ENCODE measurements around the gene ZNF740. TPM values are rescaled to one million over a fixed set of nuclear protein-coding genes. Genes with fewer than 3 reads are reported as not detected.

ZNF740 gene
- total RNA-seq, 2 donors from 2014 or later: 27.5 to 32.3 TPM

DNA sequence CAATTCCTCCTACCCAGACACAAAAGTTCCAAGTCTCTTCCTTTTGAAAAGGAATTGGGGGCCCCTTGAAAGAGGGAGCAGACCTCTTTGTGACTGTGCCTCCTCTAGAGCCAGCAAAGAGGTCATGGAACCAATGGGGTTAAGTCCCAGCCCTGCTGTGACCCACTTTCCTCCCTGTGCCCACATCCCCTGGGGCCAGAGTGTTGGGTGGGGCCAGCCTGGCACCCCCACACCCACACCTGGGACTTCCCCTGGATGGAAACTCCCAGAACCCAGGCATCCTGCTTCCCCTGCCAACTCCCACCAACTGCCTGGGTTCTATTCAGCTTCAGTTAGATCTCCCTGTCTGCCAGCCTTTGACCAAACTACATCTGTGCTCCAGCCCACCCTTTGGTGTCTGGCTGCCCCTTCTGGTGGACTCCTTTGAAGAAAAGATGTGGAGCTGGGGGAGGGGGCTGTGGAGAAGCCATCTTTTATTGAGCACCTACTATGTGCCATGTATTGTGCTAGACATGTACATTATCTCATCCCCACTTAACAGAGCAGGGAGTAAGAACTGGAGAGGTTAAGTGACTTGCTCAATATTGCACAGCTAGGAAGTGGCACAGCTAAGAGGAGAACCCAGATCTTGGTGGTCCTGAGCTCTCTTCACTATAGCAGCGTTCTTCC lies 56.1 kb downstream of the ZNF740 start:
- H3K27me3 ChIP-seq: no peaks in the 10 kb centered on the region
- peaks cover 19% of the 10 kb centered on the region for H3K4me1 ChIP-seq
- no peak overlapping the region for H3K4me3 ChIP-seq
- H3K9me3 ChIP-seq: no peaks in the 10 kb centered on the region
- intact Hi-C loops (cut with DNase I): no loop called here
- TF ChIP-seq, protein P1, sequence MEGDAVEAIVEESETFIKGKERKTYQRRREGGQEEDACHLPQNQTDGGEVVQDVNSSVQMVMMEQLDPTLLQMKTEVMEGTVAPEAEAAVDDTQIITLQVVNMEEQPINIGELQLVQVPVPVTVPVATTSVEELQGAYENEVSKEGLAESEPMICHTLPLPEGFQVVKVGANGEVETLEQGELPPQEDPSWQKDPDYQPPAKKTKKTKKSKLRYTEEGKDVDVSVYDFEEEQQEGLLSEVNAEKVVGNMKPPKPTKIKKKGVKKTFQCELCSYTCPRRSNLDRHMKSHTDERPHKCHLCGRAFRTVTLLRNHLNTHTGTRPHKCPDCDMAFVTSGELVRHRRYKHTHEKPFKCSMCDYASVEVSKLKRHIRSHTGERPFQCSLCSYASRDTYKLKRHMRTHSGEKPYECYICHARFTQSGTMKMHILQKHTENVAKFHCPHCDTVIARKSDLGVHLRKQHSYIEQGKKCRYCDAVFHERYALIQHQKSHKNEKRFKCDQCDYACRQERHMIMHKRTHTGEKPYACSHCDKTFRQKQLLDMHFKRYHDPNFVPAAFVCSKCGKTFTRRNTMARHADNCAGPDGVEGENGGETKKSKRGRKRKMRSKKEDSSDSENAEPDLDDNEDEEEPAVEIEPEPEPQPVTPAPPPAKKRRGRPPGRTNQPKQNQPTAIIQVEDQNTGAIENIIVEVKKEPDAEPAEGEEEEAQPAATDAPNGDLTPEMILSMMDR (IDR thresholded peaks at IDR 0.05): no peak
- H3K27ac ChIP-seq: no peak overlapping the region
- DNase-seq: no peak
- no peak overlapping the region for H3K9ac ChIP-seq (ENCODE audit: low read depth in 2 of 2, low read length in 2 of 2)
- H3K36me3 ChIP-seq: no peaks in the 10 kb centered on the region

DNA sequence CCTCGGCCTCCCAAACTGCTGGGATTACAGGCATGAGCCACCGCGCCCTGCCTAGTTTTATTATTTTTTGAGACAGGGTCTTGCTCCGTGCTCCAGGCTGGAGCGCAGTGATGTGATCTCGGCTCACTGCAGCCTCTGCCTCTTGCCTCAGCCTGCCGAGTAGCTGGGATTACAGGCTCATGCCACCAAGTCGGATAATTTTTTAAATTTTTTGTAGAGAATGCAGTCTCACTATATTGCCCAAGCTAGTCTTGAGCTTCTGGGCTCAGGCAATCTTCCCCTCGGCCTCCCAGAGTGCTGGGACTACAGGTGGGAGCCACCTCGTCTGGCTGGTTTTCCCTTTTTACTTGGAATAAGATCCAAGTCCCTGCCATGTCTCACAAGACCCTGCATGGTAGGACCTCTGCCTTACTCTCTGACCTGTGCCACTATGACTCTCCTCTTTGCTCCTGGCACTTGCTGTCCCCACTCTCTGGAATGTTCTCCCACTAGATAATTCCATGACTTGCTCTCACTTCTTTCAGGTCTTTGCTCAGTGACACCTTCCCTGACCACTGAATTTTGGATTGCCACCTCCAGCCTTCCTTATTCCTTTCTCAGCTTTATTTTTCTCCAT lies 59.2 kb downstream of the ZNF740 start:
- Histone ChIP-seq H3K36me3 (no peaks in the 10 kb centered on the region), H3K9ac (ENCODE audit: low read depth in 2 of 2, low read length in 2 of 2) (no peak overlapping the region), H3K4me1 (no peaks in the 10 kb centered on the region), H3K27me3 (no peaks in the 10 kb centered on the region), H3K27ac (no peak overlapping the region), H3K4me3 (no peak overlapping the region), H3K9me3 (no peaks in the 10 kb centered on the region)
- DNase-seq: no peak
- TF ChIP-seq, protein P1 (IDR thresholded peaks at IDR 0.05): no peak
- intact Hi-C loops (cut with DNase I): no loop called here

DNA sequence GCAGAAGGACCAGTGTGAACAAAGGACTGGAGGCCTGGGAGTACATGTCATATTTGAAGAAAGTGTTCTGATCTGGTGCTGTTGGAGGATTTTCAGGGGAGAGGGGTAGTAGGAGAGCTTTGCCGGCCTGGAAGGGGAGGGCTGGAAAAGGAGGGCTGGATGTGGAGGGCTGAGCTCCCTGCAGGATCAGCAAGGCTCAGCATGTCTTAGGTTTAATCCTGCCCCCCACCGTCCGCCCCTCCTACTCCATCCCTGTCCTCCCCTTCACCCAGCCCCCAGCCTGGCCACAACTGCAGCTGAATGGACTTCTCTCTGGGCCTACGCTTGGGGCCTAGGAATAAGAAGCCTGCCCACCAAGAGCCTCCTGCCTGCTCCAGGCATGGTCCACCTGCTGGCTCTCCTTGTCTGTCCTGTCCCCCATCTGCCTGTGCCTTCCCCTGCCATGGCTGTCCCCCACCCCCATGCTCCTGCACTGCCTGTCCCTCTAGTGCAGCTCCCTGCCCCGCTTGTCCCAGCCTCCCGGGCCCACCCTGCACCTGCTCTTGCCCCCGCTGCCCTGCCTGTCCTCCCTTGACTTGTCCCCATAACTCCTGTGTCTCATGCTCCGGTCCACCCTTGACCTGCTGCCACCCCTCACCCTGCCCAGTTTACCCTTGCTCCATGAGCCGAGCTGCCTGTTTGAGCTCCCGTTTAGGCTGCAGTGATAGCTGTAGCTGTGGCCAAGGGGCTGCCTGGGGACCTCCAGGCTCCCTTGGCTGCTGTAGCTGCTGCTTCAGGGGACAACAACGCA lies 61.3 kb downstream of the ZNF740 start:
- no peaks in the 10 kb centered on the region for H3K27me3 ChIP-seq
- H3K36me3 ChIP-seq: no peaks in the 10 kb centered on the region
- H3K9ac ChIP-seq (ENCODE audit: low read depth in 2 of 2, low read length in 2 of 2): no peak overlapping the region
- no peak overlapping the region for H3K27ac ChIP-seq
- H3K9me3 ChIP-seq: no peaks in the 10 kb centered on the region
- H3K4me1 ChIP-seq: no peaks in the 10 kb centered on the region
- no peak for DNase-seq
- TF ChIP-seq, protein P1 (IDR thresholded peaks at IDR 0.05): no peak
- H3K4me3 ChIP-seq: no peak overlapping the region
- intact Hi-C loops (cut with DNase I): no loop called here

DNA sequence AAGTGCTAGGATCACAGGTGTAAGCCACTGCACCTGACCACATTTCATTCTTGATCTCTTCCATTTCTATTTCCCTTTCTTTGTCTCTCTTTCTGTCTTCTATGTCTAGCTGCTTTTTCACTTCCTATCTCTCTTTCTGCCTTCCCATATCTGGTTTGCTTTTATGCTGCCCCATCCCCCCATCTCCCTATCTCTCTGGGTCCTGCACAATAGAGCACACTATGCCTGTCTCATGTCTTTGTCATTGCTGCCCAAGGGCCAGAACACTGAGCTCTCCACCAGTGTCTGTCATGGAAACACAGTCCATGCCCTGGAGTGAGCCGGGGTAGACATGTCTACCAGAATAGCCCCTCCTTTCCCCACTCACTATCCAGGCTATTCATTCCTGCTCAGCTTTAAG lies 63.8 kb downstream of the ZNF740 start:
- TF ChIP-seq, protein P1 (IDR thresholded peaks at IDR 0.05): no peak
- Histone ChIP-seq H3K4me3 (no peak overlapping the region), H3K36me3 (no peaks in the 10 kb centered on the region), H3K27ac (no peak overlapping the region), H3K9ac (ENCODE audit: low read depth in 2 of 2, low read length in 2 of 2) (no peak overlapping the region), H3K9me3 (no peaks in the 10 kb centered on the region), H3K27me3 (no peaks in the 10 kb centered on the region), H3K4me1 (no peaks in the 10 kb centered on the region)
- DNase-seq: no peak
- intact Hi-C loops (cut with DNase I): no loop called here

Other genes with a start within 250 kb of the ZNF740 start
- 1,000 to 10,000 TPM; 1,068 to 1,487 TPM for gene KRT18, start 231.6 kb upstream of the ZNF740 start, total RNA-seq
- 100 to 1,000 TPM; 398 to 455 TPM for gene EIF4B, start 174.3 kb upstream of the ZNF740 start, total RNA-seq
- gene TNS2, start 130.7 kb upstream of the ZNF740 start, total RNA-seq: 10 to 100 TPM; 26.0 to 27.1 TPM
- gene SPRYD3, start 101.3 kb upstream of the ZNF740 start, total RNA-seq: 10 to 100 TPM; 32.5 to 35.0 TPM
- 10 to 100 TPM in 1 of 2 donors, 1 to 10 TPM in 1; 7.2 to 14.6 TPM for gene IGFBP6, start 83.1 kb upstream of the ZNF740 start, total RNA-seq
- under 1 TPM in 1 of 2 donors, not detected in 1; 0.12 TPM for gene SOAT2, start 77.2 kb upstream of the ZNF740 start, total RNA-seq
- gene CSAD, start 203 bp downstream of the ZNF740 start, total RNA-seq: 10 to 100 TPM in 1 of 2 donors, 1 to 10 TPM in 1; 9.1 to 20.4 TPM
- gene ITGB7, start 26.5 kb downstream of the ZNF740 start, total RNA-seq: 1 to 10 TPM; 5.3 to 8.8 TPM
- gene RARG, start 51.5 kb downstream of the ZNF740 start, total RNA-seq: 10 to 100 TPM; 11.4 to 21.5 TPM
- gene ESPL1, start 87.6 kb downstream of the ZNF740 start, total RNA-seq: 10 to 100 TPM in 1 of 2 donors, 1 to 10 TPM in 1; 9.6 to 34.6 TPM
- 100 to 1,000 TPM; 247 to 305 TPM for gene PFDN5, start 114.8 kb downstream of the ZNF740 start, total RNA-seq
- 10 to 100 TPM; 37.4 to 60.6 TPM for gene MYG1, start 119.0 kb downstream of the ZNF740 start, total RNA-seq
- gene AAAS, start 140.9 kb downstream of the ZNF740 start, total RNA-seq: 10 to 100 TPM; 36.4 to 61.4 TPM
- not detected for gene SP7, start 155.6 kb downstream of the ZNF740 start, total RNA-seq
- 10 to 100 TPM; 83.6 to 96.8 TPM for gene SP1, start 199.5 kb downstream of the ZNF740 start, total RNA-seq
- gene AMHR2, start 243.1 kb downstream of the ZNF740 start, total RNA-seq: under 1 TPM in 1 of 2 donors, not detected in 1; 0.17 TPM

Data from colonic mucosa (tissue), 4 donors.